ENCODE data around the gene ARMC7.
"Not testable (repeated sequence)": the region's sequence is repeated elsewhere in the genome, so short reads cannot be mapped to it uniquely, and the experiment has no call there.

Gene ARMC7

DNA sequence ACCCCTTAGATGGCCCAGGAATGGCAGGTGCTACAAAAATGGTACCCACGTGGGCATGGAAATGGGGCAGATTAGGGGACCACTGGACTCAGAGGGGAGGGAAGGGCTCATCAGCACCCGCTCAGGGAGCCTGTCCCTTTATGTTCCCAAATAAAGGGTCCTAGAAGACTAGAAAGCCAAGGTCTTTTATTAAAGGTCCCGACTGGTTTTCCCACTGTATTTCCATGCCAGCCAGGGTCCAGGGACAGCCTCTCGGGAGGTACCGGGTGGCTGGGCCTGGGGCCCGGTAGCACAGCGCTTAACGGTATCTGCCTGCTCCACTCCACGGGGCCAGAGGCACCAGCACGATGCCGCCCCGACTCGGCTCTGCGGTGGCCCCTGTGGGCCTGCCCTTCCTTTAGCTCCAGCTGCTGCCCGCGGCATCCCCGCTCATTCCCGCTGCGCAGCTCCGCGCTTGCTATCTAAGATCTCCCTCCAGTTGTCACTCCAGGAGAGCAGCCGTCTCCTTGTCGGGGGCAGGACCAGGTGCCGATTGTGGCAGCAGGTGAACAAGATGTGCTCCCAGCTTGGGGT lies 20.4 kb downstream of the ARMC7 start:
- DNase-seq, result no peak

DNA sequence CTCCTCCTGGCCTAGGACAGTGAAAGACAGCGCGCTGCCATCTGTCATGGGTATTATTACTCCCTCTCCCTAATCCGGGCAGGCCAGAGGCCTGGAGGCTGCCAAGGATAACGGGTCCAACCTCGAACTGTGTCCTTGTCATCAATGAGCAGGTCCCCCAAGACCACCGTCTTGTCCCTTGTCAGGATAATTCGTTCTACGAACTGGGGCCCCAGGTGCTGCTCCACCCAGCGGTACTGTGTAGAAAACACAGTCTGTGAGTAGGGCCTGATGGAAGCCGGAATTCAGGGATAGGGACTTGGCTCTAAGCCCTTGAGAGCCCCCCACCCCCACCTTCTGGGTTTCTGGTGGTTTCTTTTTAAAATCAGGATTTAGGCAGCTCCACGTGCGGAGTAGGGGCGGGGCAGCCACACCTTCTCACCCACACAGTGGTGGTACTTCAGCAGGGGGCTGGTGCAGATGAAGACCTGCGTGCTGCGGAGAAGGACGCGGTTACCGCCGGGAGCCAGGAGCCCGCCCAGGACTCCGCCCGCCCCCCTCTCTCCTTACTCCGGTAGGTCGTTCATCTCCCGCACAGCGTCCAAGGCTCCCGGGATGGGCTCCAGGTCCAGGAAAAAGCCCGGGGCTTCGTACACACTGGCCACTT lies 21.0 kb downstream of the ARMC7 start:
- DNase-seq, result no peak

GRCh38 chr17:75131278-75132017 lies 21.7 kb downstream of the ARMC7 start, which contains the start of gene NT5C:
NT5C (minus strand) TSS chr17:75131742; CDS start chr17:75131707, 35 bp downstream.
- DNase-seq, result peak; percentile 44

DNA sequence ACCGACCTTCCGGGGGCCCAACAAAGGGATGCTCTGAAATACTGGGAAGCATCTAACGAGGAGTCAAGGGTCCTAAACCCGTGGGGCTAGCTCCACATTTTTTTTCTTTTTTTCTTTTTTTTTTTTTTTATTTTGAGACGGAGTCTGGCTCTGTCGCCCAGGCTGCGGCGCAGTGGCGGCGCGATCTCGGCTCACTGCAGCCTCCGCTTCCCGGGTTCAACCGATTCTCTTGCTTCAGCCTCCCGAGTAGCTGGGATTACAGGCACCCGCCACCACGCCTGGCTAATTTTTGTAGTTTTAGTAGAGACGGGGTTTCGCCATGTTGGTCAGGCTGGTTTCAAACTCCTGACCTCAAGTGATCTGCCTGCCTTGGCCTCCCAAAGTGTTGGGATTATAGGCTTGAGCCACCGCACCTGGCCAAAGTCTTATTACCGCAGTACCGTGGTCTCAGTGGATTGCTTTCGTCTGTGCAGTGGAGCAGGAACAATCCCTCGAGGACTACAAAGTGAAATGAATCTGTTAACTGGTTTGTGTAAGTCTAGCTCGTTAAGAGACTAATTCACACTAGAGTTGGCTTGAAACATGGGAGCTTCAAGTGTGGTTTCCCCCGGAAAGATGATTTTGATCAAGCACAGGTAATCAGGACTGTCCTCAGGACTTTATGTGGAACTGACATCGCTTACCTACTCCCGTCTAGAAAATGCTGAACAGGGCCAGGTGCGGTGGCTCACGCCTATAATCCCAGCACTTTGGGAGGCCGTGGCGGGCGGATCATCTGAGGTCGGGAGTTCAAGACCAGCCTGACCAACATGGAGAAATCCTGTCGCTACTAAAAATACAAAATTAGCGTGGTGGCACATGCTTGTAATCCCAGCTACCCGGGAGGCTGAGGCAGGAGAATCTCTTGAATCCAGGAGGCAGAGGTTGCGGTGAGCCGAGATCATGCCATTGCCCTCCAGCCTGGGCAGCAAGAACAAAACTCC lies 22.5 kb downstream of the ARMC7 start:
- DNase-seq, result not testable (repeated sequence)

GRCh38 chr17:75133001-75133400 lies 23.2 kb downstream of the ARMC7 start:
- DNase-seq, result no peak

DNA sequence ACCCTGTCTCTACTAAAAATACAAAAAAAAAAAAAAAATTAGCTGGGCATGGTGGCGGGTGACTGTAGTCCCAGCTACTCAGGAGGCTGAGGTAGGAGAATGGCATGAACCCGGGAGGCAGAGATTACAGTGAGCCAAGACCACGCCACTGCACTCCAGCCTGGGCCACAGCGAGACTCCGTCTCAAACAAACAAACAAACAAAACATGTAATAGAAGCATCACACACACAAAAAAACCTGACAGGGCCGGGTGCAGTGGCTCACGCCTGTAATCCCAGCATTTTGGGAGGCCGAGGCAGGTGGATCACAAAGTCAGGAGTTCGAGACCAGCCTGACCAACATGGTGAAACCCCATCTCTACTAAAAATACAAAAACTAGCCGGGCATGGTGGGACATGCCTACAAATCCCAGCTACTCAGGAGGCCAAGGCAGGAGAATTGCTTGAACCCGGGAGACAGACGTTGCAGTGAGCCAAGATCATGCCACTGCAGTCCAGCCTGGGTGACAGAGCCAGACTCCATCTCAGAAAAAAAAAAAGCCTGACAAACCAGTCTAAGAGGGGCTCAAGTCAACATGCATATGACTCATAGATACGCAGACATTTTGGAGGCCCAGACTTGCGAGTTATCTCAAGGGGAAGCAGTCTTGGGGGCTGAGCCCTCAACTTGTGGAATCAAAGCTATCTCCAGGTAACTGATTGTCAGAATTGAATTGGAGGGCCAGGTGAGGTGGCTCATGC lies 24.0 kb downstream of the ARMC7 start:
- not testable (repeated sequence) for DNase-seq

DNA sequence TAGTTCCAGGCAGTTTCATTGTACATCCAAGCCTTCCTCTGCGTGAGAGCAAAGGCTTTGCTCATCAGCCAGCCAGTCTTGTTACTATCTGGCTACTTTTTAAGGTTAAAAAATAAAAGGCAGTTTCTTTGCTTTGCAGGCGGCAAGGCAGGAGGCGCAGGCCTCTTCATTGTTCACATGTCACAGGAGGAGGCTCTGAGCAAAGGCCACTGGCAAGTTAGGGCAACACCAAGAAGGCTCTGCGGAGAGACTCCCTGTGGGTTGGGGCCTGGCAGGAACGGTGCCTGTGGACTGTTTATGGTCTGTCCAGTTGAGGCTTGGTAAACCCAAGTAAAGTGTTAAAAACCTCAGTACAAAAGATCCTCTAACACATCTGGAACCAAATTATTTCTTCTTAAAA lies 25.7 kb downstream of the ARMC7 start:
- no peak for DNase-seq

DNA sequence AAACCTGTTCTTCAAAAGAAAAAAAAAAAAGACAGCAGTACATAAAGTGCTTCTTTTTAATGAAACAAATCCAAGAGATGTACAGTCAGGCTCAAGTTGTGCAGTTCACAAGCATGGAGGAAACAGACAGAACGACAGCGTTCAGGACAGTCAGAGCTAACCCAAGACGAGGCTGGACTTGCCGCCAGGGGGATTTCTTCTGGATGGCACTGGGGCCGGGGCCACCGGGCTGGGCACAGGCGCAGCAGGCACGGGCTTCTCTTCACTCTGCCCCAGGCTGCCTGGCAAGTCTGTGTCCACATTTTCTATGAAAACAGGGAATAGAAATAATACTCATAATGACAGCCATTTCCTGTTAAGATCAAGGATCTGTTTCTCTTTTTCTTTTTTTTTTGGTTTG lies 26.2 kb downstream of the ARMC7 start:
- no peak for DNase-seq

- not testable (repeated sequence) for DNase-seq
These were observed 28.0 kb downstream of the ARMC7 start for GRCh38 chr17:75137762-75138161.

DNA sequence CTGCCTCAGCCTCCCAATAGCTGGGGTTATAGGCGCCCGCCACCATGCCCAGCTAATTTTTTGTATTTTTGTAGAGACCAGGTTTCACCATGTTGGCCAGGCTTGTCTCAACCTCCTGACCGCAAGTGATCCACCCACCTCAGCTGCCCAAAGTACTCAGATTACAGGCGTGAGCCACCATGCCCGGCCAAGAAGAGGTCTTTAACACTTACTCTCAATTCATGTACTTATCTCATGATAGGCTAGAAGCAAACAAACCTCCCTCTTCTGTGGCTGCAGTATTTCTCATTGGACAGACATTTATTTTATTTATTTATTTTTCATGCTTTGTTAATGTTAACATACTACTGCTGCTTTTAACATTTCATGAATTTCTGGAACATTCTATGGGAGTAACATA lies 28.8 kb downstream of the ARMC7 start:
- DNase-seq, result no peak

GRCh38 chr17:75142236-75142971 lies 32.6 kb downstream of the ARMC7 start:
- no peak for DNase-seq

GRCh38 chr17:75144816-75145512 lies 35.2 kb downstream of the ARMC7 start:
- no peak for DNase-seq

DNA sequence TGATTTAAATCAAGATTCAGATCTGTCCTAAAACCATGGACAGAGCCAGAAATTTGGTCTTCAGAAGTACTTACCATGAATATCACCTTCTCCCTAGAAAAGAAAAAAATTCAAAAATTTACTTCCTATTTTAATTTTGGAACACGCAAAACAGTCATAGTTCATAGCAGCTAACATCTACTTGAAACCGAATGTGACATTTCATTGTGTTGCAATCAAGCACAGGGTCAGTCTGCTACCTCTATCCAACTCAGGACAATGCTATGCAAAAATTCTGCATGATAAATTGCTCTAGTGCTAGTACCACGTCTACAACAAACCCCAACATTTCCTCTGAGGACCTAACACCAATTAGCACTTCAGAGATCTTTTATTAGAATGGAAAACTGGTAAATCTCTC lies 36.8 kb downstream of the ARMC7 start:
- DNase-seq, result no peak

DNA sequence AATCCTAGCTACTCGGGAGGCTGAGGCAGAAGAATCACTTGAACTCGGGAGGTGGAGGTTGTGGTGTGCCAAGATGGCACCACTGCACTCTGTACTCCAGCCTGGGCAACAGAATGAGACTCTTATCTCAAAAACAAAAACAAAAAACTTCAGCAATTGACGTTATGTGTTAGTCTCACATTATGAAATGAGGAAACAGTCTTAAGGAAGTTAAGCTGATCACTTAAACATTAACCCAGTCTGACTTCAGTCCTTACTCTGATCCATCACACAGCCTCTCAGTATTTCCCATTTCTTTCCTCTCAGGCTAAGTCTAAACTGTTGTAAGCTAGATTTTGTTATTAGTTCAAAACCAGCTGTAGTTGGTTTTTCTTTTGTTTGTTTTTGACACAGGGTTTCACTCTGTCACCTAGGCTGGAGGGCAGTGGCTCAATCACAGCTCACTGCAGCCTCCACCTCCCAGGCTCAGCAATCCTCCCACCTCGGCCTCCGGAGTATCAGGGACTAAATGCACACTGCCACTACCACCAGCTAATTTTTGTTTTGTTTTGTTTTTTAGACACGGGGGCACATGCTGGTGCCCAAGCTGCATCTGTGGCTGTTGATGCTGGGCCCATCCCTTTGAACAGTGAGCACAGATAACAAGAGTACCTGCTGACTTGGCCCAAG lies 38.2 kb downstream of the ARMC7 start:
- DNase-seq, result no peak

DNA sequence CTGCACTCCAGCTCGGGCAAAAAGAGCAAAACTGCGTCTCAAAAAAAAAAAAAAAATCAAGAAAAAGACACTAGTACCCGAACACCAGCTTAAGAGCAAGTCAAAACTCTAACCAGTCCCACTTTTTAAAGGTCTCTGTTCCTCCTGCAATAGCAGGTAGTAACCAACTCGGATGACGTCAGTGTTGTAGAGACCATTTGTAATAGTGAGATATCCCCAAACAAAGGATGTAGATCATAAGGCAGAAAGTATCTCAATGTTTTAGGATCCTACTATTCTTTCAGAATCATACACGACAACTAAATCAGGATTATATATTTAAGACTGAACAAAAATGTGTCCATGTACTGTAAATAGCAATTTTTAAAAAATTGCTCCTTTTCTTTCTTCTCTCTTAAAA lies 42.2 kb downstream of the ARMC7 start:
- peak; percentile 16 for DNase-seq

DNA sequence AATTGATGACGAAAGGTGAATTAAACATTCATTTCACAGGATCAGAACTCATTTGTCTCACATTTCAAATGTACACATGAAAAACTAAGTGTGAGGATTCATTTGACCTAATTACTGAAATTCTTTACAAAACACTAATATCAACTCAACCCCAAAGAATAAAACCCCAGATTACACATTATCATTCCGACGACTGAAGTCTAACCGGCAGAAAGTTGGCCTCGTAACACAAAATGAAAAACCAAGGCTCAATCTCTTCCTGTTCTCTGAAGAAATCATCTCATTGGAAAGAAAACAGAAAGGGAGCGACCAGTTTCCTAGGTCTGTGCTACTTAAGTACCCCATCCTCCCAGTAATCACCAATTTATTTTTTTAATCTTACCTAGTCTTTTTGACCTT lies 42.8 kb downstream of the ARMC7 start:
- no peak for DNase-seq

DNA sequence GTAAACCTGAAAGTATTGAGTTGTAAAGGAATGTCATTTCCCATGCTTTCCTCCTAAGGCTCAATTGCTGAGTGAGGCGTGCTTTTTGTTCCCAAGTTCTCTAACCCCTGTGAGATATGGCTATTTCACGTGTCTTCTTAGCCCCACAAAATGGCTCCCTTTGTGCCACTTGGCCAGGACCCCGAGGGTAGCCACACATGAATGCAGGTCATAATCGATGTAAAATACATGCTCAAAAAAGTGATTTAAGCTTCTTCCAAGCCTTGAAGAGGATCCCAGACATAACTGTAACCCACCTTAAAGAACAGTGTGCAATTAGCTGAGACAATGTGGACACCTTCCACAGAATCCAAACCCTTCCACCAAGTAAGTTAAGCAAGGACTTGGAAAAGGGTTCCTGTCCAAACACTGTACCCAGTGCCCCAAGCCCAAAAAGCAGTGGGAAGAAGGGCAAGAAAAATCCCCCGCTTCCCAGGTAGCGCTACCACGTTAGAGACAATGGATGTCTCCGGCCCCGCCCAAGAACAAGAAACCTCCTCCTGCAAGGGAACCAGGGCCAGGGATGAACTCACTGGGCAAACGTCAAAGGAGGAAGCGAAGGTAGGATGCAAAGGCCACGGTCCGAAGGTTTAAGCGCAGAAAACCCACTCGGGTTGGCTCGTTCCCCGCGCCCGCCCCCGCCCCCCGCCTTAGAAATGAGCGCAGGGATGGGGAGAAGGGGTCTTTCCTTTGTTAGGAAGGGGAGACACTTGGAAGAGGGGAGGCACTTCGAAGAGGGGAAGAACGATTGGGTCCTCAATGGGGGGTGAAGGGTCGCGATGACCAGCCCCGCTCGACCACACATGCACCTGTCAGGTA lies 43.4 kb downstream of the ARMC7 start:
- DNase-seq, result peak; percentile 23

- no peak for DNase-seq
These were observed 44.0 kb downstream of the ARMC7 start for GRCh38 chr17:75153780-75154194.

Data from NCI-H446 treated with DMSO at 0.1 percent for 48 hours (cell line).